GM19023 (cell line): Measurements from ENCODE around the gene TMED1.

Experiments
- ATAC-seq: cut with Tn5 transposase; IDR thresholded peaks from one replicate; pipeline ENCODE4 v1.9.1; 2021; ENCODE audit warnings: mild to moderate bottlenecking, moderate library complexity; ENCODE audit not compliant: unreplicated experiment

TMED1 gene

DNA sequence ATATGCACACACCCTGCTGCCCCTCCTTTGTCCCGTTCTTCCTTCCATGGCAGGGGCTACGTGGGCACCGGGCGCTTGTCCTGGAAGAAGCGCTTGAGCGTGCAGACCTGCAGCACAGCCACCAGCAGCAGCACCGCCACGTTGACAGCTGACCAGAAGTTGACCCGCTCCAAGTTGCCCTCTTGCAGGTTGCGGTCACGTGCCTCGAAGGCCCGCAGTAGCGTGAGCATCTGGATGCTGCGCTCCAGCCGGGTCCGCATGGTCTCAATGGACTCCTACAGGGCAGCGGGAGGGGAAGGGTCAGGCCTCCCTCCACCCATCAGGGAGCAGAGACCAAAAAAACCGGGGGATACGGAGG lies 3.1 kb downstream of the TMED1 start:
- no peak for ATAC-seq

DNA sequence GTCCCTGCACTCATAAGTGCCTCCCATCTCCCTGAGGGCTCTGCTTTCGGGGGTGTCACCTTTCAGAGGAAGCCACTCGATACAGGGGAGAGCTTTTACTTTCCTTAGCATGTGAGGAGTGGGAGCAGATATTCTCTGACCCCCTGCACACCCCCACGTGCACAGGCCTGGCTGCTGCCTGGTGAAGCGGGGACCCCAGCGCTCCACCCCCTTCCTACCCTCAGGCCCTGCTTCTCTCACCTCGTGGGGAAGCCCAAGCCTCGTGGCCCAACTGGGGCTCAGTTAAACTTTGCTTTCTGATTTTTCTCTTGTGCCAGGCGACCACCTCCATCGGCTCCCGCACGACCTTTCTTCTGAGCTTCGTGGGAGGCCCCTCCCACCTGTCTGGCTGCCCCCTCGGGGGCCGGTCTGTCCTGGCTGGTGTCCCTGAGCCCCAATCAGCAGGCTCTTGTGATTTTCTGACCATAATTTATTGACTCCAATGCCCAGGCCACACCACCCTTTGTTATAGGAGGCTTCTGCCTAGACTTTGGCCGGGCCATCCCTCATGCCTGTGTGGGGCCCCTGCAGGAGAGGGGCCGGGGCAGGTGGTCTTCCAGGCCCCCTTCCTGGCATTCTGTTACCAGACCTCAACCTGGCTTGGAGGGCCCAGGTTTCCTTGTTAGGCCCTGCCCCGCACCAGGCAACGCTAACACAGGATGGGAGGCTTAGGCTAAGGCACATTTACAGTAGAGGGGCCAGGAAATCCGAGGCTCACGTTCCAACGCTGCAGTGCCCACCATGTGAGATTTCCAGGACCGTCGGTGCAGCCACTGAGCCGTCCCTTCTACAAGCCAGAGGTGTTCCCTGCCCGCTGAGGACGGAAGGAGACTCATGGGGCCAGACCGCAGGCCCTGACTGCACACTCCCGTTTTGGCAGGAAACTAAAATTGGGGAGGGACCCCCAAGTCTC lies 3.7 kb downstream of the TMED1 start:
- ATAC-seq = no peak

DNA sequence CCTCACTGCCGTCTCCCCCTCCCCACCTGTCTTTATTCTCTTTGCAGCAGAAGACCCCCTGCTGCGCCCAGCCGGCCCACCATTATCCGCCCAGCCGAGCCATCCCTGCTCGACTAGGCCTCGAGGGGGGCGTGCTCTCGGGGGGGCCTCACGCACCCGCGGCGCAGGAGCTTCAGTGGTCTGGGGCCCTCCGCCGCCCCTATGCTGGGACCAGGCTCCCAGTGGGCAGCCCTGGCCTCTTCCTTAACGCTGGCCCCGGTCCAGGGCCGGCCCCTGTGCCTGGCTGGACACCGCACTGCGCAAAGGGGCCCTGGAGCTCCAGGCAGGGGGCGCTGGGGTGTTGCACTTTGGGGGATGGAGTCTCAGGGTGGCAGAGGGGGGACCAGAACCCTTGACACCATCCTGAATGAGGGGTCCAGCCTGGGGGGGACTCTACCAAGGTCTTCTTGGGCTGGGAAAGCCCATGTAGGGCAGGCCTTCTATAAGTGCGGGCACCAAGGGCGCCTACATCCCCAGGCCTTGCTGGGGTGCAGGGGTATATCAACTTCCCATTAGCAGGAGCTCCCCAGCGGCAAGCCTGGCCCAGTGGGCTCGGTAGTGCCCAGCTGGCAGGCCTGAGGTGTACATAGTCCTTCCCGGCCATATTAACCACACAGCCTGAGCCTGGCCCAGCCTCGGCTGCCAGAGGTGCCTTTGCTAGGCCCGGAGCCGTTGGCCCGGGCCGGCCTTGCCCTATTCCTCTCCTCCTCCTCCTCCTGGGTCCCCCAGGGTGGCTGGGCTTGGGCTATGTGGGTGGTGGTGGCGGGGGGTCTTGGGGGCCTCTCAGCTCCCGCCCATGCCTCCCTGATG lies 4.9 kb downstream of the TMED1 start:
- ATAC-seq = no peak

DNA sequence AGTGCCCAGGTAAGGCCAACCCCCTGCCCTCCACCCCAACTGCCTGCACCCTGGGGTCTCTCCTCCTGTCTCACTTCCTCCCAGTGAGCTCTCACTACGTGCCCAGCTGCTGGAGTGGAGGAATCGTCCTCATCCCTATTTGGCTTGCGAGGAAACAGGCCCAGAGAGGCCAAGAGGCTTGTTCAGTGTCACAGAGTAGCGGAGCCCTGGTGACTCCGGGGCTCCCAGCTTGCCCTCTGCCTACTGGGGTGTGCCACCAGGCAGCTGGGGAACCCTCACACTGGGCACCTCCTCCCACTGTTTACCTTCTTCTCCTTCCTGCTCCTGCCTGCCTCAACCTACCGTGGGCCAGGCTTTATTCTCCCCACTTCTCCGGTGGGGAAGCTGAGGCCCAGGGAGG lies 5.6 kb downstream of the TMED1 start:
- ATAC-seq = no peak

DNA sequence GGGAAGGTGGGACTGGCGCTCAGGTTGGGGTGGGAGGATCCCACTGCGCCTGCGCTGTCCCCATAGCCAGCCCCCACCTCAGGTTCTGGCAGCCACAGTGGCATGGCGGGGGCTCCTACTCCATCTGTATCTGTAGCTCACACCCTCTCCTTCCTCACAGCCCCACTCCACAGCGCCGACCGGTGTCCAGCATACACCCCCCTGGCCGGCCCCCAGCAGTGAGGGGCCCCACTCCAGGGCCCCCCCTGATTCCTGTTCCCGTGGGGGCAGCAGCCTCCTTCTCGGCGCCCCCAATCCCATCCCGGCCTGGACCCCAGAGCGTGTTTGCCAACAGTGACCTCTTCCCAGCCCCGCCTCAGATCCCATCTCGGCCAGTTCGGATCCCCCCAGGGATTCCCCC lies 6.0 kb downstream of the TMED1 start:
- no peak for ATAC-seq

DNA sequence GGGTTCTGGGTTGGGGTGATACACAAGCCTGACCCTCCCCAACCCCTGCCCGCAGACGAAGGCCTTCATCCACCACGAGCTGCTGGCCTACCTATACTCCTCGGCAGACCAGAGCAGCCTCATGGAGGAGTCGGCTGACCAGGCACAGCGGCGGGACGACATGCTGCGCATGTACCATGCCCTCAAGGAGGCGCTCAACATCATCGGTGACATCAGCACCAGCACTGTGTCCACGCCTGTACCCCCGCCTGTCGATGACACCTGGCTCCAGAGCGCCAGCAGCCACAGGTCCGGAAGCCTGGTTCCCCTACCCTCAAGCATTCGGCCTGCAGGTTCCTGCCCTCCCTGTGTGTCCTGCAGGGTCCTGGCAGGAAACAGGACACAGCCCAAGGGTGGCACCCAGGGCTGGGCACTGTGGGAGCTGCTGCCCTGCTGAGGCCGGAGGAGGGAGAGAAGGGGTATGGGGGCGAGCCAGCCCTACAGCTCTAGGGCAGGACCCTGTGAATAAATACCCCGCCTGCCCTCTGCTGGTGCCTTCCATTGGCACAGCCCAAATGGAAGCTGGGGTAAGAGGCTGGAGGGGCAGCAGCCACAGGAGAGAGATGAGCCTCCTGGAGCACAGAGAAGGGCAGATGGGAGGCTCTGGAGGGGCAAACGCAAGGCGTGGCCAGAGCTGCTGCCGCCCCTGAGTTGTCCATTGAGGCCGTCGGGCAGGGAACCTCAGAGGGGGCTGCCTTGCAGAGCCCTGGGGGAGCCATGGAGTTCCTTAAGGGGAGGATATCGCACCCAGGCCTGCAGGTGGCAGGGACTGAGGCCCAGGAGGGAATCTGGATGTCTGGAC lies 6.8 kb downstream of the TMED1 start:
- ATAC-seq = no peak

DNA sequence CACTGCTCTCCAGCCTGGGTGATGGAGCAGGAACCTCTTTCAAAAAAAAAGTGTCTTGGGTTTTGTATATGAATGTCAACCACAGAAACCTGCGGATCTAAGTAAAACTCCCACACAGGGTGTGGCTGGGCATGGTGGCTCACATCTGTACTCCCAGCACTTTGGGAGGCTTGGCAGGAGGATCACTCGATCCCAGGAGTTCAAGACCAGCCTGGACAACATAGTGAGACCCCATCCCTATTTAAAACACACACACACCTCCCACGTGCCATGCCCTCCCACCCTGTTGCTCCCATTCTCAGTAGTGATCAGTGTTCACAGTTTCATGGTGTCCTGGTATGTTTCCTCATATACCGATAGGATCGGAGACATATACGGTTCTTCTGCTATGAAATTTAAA lies 9.2 kb downstream of the TMED1 start:
- no peak for ATAC-seq

DNA sequence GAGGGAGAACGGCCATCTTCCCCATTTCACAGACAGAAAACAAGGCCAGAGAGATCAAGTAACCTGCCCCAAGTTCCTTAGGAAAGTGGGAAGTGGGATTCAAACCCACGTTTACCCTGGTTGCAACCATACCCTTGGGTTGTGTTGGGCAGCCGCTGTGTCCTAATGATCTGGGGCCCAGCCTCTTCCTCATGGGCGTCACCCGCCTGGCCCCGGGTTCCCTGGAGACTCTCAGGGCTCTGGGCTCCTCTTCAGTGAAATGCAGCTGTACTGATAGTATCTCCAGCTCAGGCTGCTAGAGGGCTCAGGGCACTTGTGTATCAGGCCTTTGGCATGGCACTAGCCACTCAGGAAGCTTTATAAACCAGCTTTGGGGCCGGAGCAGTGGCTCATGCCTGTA lies 9.8 kb downstream of the TMED1 start:
- no peak for ATAC-seq

DNA sequence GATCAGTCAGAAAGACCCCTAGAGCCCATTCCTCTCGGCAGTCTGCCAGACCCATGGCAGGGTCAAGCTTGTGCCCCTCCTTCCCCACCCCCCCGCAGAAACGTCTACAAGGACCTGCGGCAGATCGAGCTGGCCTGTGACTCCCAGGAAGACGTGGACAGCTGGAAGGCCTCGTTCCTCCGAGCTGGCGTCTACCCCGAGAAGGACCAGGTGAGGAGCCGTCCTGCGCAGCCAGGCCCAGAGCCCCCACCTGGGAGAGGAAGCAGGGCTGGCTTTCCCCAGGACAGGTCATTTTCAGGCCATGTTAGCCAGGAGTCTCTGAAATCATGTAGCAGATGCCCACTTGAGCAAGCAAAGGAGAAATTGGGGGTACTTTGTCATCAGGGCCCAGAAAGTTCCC lies 12.3 kb downstream of the TMED1 start:
- ATAC-seq = no peak

DNA sequence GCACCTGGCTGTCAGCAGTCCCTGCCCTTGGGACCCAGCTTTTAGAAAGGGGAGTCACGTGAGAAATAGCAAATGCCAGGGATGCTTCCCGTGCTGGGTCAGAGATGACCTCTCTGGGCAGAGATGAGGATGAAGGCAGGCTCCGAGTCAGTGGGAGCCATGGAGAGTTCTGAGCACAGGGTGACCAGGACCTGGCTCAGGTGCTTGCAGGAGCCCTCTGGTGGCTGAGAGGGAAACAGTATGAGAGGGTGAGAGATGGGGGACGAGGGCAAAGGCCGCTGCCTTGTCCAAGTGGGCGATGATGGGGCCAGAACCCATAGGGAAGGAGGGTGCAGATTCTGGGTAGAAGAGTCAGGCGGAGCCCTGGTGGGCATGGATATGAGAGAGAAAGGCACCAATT lies 15.8 kb downstream of the TMED1 start:
- ATAC-seq = no peak

DNA sequence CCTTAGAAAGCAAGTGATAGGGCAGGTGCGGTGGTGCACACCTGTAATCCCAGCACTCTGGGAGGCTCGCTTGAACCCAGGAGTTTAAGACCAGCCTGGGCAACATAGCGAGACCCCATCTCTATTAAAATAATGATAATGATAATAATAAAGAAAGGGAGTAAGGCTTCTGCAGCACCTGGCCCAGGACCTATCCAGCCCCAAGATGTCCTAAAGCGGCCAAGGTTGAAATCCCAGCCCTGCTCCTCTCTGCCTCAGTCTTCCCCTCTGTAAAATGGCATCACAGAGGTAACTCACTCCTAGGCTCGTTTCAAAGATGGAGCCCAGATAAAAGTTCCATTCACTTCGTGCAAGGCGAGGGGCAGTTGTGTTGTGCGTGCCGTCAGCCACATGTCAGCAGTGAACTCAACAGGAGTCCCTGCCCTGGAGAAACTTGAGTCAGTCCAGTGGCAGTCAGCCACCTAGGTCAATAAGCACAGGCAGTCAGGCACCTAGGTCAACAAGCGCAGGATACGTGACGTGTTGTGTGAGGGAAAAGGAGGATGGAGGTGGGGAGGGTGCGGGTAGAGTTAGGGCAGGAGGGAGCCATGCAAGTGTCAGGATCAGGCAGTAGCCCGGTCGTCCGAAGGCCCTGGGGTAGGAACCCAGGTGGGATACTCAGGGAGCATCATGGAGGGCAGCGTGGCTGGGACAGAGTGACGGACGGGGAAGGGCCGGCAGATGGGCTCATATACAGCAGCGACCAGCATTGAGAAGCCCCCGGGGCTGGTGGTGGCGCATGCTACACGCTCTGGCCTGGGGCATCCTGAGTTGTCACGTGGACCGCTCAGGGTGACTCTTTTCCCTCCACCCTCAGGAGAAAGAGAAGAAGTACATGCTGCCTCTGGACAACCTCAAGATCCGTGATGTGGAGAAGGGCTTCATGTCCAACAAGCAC lies 16.6 kb downstream of the TMED1 start:
- no peak for ATAC-seq

DNA sequence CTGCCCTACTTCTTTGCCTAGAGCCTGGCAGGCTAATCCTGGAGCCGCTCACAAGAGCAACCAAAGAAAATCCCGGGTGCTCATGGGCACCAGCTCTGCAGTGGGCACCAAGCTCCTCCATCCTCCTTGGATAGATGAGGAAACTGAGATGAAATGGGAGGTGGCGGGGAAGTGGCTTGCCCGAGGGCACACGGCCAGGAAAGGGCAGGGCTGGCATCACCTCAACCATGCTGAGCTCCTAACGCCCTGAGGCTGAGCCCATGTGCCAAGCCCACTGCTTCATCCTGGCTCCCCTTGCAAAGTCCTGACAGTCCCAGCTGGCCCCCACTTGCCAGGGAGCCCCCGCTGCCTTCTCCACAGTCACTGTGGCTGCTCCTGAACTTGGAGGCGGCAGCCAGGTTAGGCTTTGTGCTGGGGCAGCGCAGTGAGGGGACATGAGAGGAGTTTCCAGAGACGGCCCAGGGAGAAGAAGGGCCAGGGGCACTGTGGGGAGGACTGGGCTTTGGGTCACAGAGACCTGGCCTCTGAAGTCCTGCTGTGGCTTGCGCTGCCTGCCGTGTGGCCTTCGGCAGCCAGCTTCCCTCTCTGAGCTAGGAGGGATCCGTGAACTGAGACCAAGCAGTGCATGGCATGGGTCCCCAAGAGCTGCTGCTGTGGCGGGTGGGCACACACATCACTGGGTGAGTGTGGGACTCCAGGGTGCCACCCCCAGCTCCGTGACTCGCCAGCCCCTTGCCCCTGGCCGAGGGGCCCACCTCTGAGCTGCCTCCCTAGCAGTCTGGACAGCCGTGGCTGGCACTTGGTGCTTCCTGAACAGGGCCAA lies 17.5 kb downstream of the TMED1 start:
- no peak for ATAC-seq

DNA sequence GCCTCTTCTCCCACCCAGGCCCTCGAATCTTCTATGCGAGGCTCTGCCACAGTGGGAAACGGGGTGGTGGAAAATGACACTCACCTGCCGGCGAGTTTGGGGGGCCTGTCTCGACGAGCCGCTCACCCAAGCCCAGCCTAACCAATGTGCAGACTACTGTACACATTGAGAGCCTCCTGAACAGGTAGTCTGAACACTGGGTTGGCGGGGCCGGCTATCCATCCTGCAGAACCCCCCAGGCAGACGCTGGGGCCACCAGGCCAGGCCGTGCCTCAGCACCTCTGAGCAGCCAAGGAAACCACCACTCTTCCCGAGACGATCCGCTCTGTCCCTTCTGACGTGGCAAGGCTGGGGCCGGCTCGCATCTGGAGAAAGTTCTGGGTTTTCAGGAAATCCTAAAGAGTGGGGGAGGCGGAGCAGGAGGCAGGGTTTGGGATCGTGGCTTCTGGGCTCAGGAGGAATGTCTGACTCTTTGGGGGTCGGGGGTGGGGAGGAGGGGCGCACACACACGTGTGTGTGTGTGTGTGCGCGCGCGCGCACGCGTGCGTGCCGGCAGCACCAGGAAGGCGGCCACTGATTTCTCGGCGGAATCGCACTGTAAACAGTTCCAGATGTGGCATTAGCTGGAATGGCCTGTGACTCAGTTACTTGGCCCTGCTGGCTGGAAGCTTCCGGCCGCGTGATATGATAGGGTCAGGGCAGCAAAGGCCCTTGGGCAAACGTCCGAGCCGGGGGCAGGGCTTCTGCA lies 18.5 kb downstream of the TMED1 start:
- no peak for ATAC-seq

DNA sequence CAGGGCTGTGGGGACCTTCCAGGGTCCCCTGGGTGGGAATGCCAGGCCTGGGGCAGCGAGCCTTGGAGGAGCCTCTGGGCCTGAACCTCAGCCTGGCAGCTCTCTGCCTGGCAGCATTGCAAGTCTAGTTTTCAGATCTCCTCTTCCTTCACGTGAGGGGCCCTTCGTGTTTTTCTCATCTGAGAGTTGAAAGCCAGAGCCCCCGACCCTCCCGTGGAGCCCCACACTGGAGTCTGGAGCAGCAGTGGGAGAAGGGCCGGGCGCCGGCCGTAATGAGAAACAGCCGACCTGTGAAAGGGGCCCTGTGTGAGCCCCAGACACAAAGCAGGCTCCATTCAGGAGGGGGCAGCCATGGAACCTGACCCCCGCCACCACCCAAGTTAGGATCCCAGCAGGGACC lies 19.3 kb downstream of the TMED1 start:
- no peak for ATAC-seq

DNA sequence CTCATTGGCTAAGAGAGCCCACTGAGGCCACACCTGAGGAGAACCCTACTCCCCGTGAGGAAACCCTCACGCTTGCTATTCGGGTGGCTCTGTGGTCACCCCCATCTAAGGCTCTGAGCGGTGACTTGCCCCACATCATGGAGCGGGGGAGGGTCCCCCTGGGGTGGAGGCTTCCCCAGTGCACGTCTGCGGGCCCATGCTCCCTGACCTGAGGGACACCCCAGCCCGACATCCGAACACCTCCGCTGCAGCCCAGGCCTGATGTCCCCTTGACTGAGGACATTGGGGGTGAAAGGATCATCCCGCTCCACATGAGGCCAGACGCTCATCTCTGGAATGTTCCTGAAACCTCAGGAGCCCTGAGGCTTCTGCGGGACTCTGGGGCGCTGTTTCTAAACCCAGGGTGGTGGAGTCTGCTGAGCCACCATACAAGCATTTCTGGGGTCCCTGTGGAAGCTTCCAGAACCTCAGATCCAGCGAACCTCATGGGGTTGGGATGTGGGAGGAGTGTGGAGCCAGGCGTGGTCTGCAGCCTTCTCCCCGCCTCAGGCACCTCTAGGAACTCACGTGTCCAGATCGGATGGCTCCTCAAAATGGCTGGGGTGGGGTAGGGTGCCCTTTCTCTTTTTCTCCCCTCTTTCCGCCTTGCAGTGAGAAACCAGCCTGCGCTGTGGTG lies 19.9 kb downstream of the TMED1 start:
- no peak for ATAC-seq

DNA sequence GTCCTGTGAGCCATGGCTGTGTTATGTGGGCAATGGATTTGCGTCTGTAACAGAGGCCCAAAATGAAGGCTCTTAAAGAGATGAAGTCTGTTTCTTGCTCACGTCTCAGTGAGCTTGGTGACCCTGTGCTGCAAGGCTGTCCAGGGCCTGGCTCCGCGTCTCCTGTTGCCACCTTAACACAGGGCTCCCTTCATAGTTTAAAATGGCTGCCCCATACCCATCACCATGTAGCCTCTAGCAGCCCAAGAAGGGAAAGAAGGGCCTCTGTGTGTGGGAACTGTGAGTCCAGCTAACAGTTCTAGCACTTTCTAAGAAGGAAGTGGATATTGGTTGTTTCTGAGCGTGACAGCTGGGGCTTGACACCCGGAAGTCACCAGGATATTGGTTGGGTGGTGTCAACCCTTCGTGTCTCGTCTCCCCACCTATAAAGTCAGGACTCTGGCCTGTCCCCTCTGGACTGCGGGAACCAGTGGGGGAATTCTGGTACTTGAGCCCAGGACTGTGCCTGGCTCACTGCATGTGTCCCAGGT lies 20.9 kb downstream of the TMED1 start:
- no peak for ATAC-seq

DNA sequence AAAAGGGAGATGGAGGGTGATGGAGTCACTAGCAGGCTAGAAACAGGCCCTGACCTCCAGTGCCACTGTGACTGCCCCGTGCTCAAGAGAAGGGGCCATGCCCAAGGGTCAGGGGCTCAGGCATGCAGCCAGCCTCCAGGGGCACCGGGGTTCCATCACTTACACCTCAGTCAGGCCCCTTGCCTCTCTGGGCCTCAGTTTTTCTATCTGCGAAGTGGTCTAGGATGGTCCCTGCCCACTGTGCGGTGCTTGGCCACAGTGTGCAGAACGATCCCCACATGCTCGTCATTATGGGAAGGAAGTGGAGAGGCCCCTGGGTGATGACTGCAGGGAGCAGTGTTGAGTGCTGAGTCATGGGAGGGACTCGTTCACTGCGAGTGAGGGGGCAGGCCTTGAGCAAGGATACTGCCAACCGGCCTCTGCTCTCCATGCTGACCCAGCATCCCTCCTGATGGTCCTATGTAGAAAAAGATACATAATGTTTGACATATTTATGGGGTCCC lies 23.1 kb downstream of the TMED1 start:
- ATAC-seq = no peak

DNA sequence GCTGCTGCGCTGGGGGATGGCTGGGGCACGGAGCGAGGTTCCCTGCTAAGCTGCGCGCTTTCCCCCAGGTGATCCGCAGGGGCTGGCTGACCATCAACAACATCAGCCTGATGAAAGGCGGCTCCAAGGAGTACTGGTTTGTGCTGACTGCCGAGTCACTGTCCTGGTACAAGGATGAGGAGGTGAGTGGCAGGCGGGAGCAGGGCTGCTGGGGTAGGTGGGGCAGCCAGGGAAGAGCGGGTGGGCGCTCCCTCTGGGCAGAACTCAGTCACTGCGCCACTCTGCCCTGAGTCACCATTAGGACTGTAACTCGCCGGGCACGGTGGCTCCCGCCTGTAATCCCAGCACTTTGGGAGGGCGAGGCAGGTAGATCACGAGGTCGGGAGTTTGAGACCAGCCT lies 23.8 kb downstream of the TMED1 start:
- ATAC-seq = no peak
